H4 (cell line): ENCODE data around the gene TGM4. TPM values are rescaled to one million over a fixed set of nuclear protein-coding genes. Genes with fewer than 3 reads are reported as not detected.
A peak's percentile ranks its signal among the peaks of the same experiment; 100 is the strongest.
"Not testable (repeated sequence)": the region's sequence is repeated elsewhere in the genome, so short reads cannot be mapped to it uniquely, and the experiment has no call there.

ENCODE experiments used
- DNase-seq: peaks from one replicate; pipeline ENCODE4 v3.0.0-alpha.2; 2015; ENCODE audit warnings: low spot score
- total RNA-seq: library from RNA; depleted of rRNA; stranded (reverse); fragments of >200 nt; shearing (Covaris generic); gene quantifications from 2 replicates; pipeline ENCODE4 v1.2.3, GENCODE V29; 2014; rRNA removed

The TGM4 gene
- 1.2 TPM in 1 of 2 replicates, not detected in the other for total RNA-seq

DNA sequence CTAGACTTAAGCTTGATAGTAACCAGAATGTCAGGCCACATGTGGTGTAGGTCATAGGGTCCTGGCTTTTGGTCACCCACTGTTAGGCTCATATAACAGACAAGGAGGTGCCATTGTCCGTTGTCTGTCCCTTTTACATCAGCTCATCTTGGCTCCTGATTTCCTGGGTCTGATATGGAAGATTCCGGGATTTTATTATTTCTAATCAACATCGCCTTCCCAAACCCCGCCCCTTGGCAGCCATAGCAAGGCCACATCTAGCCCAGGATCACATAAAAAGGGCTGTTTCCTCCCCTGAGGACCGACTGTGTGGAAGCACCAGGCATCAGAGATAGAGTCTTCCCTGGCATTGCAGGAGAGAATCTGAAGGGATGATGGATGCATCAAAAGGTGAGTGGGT is at the start of gene TGM4:
TSS of gene TGM4 (plus strand) at position 301 of the 400 bp plus-strand sequence. CDS start at position 372, 71 bp downstream.
- DNase-seq, result no peak

- DNase-seq, result no peak
Observed at GRCh38 chr3:44825264-44825925, 49.0 kb upstream of the TGM4 start.

DNA sequence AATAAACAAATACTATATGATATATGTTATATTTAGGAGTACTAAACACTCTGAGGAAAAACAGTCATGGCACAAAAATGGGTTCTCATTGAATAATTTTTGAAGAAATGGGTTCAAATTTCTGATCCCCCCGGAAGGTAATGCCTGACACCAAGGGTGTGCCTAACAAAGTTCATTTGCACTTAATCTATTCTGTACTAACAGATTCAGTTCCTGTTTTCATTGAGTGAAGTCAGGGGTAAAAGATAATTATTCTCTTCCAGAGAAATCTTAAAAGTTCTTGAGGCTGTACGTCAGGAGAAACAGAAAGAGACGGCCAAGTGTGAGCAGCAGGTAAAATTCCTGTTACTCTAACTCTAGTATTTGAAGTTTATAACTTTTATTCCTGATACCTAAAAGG is 47.2 kb upstream of the TGM4 start:
- no peak for DNase-seq

DNA sequence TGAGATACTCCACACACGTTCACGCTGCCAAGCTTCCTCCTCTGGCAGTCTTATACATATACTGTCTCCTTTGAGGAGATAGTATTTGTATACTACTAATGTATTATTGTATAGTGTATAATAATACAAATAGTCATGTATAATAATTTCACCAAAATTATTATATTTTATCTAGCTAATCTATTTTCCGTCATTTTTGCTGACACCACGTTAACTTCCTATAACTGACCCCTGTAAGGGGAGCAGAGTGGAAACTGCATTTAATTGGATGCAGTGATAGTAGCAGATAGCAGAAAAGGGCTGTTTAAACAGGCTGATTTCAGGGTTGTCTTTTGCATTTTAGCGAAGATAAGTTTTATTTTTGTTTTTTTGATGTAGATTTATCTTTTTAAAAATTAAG is 43.2 kb upstream of the TGM4 start:
- DNase-seq, result no peak

DNA sequence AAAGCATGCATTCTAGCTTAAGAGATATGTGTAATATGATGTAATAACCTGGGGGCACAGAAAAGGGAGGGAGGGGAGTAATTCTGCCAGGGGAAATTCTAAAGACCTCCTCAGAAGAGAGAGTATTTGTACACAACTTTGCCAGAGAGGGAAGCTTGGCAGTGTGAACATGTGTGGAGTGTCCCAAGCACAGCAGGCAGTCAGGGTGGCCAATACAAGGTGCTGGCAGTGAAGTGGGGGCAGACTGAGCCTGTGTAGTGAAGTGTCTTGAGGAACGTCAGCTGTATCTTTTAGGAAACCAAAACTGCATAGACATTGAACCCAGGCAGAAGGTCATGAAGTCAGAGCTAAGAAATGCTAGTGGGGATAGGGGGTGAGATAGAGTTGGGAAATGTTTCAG is 42.4 kb upstream of the TGM4 start:
- no peak for DNase-seq

DNA sequence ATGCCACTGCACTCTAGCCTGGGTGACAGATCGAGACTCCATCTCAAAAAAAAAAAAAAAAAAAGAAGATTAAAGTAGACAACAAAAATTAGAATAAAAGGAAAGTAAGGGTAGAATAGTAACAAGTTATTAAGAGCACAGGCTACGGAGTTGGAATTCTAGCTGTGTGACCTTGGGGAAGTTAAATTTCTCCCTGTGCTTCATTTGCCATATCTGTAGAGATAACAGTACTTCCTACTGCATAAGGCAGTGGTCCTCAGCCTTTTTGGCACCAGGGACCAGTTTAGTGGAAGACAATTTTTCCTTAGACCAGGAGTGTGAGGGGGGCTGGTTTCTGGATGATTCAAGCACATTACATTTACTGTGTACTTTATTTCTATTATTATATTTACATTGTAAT is 41.4 kb upstream of the TGM4 start:
- DNase-seq, result no peak

- DNase-seq, result no peak
Observed at GRCh38 chr3:44833394-44833793, 41.0 kb upstream of the TGM4 start.

- no peak for DNase-seq
Observed at GRCh38 chr3:44835684-44836083, 38.7 kb upstream of the TGM4 start.

DNA sequence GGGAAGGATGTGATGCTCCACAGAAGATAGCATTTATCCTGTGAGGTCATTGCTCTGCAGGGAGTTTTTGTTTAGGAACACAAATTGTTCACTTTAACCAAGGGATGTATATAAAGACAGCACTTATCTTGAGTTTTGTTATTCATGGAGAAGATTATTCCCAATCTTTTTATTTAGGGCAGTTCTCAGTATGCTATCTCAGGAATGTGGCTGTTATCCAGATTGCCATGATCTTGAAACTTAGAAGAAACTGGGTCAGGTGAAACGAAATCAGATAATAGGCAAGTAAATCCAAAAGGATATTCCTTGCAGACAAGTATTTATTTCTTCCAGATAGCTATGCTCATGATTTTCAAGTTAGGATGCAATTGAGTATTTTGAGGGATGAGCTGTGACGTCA is 32.0 kb upstream of the TGM4 start:
- no peak for DNase-seq

GRCh38 chr3:44845528-44846520 is 28.6 kb upstream of the TGM4 start:
- no peak for DNase-seq

DNA sequence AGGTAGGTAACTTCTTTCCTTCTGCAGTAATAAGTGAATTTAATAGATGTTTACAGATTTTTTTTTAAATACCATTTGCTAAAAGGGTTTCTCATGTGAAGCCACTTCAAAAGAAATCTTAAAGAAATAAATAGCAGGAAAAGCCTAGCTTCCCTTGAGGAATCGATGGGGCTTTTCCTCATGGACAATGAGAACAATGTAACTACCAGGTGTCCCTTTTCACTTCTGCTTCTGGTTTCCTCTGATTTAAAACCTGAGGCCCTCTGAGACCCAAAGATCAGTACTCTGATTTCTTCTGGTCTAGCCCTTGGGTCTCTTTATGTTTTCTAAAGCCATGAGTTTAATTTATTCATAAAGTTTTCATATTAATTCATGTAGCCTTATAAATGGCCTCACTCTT is 25.8 kb upstream of the TGM4 start:
- DNase-seq, result no peak

- not testable (repeated sequence) for DNase-seq
Observed at GRCh38 chr3:44856663-44857062, 17.7 kb upstream of the TGM4 start.

DNA sequence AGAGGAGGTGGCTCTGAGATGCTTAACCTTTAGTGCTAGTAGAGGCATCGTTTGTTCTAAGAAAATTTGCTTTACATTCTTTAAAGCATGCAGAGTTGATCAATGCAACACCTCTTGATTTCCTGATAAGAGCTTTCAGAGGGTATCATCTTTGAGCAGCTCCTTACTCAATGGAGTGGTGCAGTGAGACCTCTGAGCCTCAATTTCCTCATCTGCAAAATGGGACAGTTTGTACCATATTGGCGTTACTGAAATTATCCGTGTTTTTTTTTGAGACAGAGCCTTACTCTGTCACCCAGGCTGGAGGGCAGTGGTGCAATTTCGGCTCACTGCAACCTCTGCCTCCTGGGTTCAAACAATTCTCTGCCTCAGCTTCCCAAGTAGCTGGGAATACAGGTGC is 14.3 kb upstream of the TGM4 start:
- DNase-seq, result no peak

GRCh38 chr3:44861412-44862225 is 12.8 kb upstream of the TGM4 start, which contains the start of gene TMEM42:
Gene TMEM42 (plus strand): TSS chr3:44861912. CDS start chr3:44861925, 13 bp downstream.
- peak; percentile 53 for DNase-seq

DNA sequence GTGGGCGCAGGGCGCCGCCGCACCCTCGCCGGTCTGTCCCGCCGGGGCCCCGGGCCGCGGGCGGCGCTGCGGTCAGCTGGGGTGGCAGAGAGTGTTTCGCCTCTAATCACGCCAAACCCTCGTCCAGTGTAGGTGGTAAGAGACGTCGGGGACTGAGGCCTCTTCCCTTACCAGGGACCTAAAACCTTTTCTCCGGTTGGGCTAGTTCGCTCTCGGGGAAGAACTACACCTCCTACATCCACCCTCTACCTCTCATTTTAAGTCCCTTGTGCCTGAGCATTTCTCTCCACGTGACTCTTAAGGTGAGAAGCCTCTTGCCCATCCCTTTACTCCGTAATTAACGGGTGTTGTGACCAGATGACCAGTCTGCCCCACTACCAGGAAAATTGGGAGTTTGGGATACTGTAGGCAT is 12.2 kb upstream of the TGM4 start:
- no peak for DNase-seq

DNA sequence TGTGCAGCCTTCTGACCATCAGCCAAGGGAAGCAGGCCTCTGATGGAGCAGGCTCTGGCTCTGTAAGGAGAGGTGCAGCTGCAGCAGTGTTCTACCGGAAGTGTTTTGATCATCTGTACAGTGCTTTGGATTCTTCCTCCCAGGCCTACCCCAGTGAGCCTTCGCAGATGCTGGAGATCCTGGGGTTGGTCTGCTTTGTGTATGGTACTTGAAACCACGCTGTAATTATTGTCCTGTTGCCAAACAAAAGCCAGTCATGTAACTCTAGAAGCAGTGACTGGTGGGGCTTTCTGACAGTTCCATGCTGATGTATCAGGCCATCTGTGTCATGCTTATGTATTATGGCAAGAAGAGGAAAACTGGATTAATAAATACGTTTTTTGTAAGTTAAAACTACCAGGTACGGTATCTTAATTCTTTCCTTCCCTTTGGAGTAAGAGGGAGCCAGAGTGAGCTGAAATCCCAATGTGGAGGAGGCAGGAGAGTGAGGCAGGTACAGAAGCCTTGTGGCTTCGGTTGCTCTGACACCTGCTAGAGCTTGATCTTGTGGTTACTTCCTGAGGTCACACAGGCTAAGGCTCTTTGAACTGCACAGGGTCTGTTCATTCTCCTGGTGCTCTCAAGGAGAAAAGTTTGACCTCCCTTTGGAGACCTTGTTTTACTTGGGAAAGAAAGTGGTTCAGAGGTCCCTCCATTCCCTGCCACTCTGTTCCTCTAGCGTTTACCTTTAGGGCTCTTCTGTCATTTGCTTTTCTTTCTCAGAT is 9.0 kb upstream of the TGM4 start:
- DNase-seq, result no peak

GRCh38 chr3:44867421-44868111 is 6.8 kb upstream of the TGM4 start:
- no peak for DNase-seq

DNA sequence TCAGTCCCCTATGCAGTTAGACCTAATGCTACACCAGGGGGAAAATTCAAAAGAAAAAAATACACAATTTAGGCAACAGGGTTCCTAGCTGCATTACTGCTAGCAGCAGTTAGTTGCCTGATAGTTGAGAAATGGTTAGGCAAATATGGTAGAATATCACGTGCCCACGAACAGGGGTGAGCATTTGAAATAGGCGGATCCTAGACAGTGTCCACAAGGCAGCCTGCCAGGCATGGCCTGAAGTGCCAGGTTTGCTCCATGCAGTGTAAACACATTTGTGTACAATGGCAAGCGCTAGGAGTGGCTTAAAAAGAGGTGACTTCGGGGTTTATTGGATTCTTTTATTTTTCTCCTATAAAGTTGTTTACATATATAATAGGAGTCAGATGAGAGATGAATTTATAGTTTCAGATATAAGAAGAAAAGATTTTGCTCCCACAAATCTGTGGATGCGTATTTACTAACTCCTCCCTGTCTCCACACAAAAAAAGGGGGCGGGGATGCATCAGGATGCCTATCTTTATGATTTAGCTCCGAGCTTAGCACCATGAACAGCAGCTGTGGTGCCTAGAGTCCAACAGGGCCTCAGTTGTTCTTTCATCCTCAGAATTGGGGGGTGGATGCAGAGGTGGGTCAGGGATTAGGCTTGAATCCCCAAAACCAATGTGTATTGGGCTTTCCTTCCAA is 3.9 kb upstream of the TGM4 start:
- no peak for DNase-seq

- no peak for DNase-seq
Observed at GRCh38 chr3:44875596-44875995, 1.2 kb downstream of the TGM4 start.

DNA sequence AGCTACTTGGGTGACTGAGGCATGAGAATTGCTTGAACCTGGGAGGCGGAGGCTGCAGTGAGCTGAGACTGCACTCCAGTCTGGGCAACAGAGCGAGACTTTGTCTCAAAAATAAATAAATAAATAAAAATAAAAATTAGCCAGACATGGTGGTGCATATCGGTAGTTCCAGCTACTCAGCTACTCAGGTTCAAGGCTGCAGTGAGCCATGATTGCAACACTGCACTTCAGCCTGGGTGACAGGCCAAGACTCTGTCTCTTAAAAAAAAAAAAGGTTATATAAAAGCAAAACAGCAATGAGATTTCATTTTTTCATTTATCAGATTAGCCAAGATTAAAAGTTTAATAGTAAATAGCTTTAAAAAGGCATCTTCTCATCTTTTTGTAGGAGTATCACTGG is 2.9 kb downstream of the TGM4 start:
- DNase-seq, result no peak
